ENCODE results near the gene SNTA1.
"Not testable (repeated sequence)": the region's sequence is repeated elsewhere in the genome, so short reads cannot be mapped to it uniquely, and the experiment has no call there.

Gene SNTA1

GRCh38 chr20:33391722-33392415 is 51.7 kb downstream of the SNTA1 start:
- DNase-seq, result no peak

- not testable (repeated sequence) for DNase-seq
Measured at GRCh38 chr20:33389326-33389725, 54.2 kb downstream of the SNTA1 start.

GRCh38 chr20:33388268-33388667 is 55.3 kb downstream of the SNTA1 start:
- DNase-seq, result no peak

GRCh38 chr20:33387177-33387576 is 56.4 kb downstream of the SNTA1 start:
- DNase-seq, result no peak

GRCh38 chr20:33386673-33387072 is 56.9 kb downstream of the SNTA1 start:
- DNase-seq, result no peak

GRCh38 chr20:33377366-33377765 is 66.2 kb downstream of the SNTA1 start:
- no peak for DNase-seq

GRCh38 chr20:33373735-33374605 is 69.6 kb downstream of the SNTA1 start:
- no peak for DNase-seq

GRCh38 chr20:33372993-33373441 is 70.5 kb downstream of the SNTA1 start:
- DNase-seq, result no peak

GRCh38 chr20:33370291-33370690 is 73.3 kb downstream of the SNTA1 start:
- peak; percentile 30 for DNase-seq

- no peak for DNase-seq
Measured at GRCh38 chr20:33362898-33363297, 80.7 kb downstream of the SNTA1 start.

GRCh38 chr20:33359399-33360261 is 83.9 kb downstream of the SNTA1 start:
- DNase-seq, result no peak

Measured in stimulated activated CD4-positive, alpha-beta T cell treated with anti-CD3 and anti-CD28 coated beads, Interleukin-15, amount 100 ng/mL, for 24 hours (primary cell).